Measurements from ENCODE around the gene NUTM1.
"Not testable (repeated sequence)": the region's sequence is repeated elsewhere in the genome, so short reads cannot be mapped to it uniquely, and the experiment has no call there.

Gene NUTM1

GRCh38 chr15:34362047-34362773, 19.1 kb downstream of the NUTM1 start:
- no peak overlapping the region for H3K4me3 ChIP-seq (ENCODE audit: low read depth, low read length)

DNA sequence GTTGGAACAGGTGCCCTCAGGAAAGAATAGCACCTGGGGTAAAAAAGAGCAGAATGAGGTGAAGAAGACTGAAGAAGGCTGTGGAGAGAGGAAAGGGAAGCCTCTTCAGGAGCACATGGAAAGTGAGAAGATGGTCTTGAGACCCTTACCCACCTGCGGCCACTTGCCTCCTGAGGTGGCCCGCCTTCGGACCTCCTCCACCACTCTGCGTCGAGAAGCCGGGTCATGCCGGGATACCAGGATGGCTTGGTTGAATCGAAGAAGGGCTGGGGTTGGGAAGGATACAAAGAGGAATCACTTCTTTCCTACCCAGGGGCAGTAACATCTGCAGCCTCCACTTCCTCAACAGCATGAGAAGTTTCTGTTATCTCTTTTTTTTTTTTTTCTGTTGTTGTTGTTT, 20.9 kb downstream of the NUTM1 start:
- no peak overlapping the region for H3K4me3 ChIP-seq (ENCODE audit: low read depth, low read length)

- H3K4me3 ChIP-seq (ENCODE audit: low read depth, low read length) = no peak overlapping the region
Observed at GRCh38 chr15:34365091-34365825, 22.1 kb downstream of the NUTM1 start.

DNA sequence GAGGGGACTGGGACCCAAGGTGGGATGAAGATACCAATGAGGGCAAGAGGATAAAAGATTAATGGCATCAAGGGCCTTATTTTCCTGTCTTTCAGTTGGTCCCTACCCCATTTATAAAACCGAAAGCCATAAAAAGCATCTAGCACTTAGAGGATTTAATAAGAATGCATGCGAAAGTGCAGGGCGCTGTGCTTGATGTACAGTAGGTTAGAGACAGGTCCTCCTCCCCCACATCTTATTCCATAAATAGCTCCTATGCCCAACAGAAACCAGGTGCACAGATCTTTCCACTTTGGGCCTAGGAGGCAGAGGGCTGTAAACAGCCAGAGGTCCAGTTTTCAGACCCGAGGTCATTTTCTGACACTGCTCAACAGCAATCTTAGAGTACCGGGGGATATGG, 22.7 kb downstream of the NUTM1 start:
- peak overlapping the region; percentile 46 for H3K4me3 ChIP-seq (ENCODE audit: low read depth, low read length)

- H3K4me3 ChIP-seq (ENCODE audit: low read depth, low read length) = peak overlapping the region; percentile 74
Observed at GRCh38 chr15:34366271-34367065, 23.4 kb downstream of the NUTM1 start.

DNA sequence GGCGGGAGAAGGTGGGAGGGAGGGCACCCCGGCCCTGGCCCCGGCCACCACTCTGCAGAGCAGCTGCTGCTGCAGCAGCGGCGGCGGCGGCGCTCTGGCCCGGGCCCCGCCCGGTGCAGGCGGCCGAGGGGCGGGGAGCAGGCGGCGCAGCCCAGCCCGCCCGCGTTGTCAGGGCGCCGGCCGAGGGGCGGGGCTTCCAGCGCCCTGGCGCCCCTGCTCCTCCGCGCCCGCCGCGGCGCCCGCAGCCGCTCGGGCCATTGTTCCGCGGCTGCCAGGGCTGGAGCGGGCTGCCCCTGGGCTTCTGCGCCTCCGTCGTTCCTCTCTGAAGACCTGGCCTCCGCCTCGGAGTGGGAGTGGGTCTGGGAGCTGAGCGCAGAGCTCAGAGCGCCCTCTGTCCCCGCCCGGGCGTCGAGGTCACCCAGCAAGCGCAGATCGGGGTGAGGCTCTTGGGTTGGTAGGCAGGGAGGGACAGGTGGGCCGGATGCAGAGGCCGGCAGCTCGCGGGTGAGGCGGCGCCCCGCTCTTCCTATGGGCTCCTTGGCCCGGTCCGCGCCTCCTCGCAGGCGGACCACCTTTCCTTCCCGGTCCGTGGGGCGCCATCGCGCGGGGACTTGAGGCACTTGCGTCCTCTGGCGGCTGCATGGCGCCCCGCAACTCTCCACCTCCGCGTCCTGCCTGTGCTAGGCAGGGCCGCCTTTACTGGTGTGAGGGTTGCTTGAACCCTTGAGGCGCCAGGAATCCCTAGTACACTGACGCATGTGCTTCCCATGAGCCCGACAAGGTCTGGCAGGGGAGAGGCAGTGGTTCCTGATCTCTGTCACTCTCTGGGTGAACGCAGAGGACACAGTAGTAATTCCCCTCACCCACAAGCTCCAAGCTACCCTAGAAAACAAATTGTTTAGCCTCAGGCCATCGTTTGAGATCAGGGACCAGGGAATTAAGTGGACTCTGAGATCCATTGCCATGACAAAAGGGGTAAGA, 24.3 kb downstream of the NUTM1 start, which contains the start of gene LPCAT4:
Gene LPCAT4, minus strand, starts transcription at position 96 of the 981 bp plus-strand sequence. CDS start 96 bp downstream, outside the sequence.
- peak within 1 kb of the TSS; percentile 74 for H3K4me3 ChIP-seq (ENCODE audit: low read depth, low read length)

GRCh38 chr15:34370129-34370528, 27.0 kb downstream of the NUTM1 start:
- H3K4me3 ChIP-seq (ENCODE audit: low read depth, low read length) = no peak overlapping the region

DNA sequence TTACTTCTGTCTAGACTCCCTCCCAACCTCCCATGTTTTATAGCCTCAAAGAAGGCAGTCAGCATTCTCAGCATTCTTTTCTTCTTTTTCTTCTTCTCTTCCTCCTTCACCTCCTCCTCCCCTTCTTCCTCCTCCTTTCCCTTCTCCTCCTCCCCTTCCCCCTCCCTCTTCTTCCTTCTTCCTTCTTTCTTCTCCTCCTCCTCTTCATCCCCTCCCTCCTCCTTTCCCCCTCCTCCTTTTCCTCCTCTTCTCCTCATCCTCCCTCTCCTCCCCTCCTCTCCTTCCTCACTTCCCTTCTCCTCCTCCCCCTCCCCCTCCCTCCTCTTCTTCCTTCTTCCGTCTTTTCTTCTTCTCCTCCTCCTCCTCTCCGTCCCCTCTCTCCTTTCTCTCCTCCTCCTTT, 27.5 kb downstream of the NUTM1 start:
- H3K4me3 ChIP-seq (ENCODE audit: low read depth, low read length) = no peak overlapping the region

GRCh38 chr15:34373951-34374350, 30.8 kb downstream of the NUTM1 start:
- H3K4me3 ChIP-seq (ENCODE audit: low read depth, low read length) = no peak overlapping the region

- no peak overlapping the region for H3K4me3 ChIP-seq (ENCODE audit: low read depth, low read length)
Observed at GRCh38 chr15:34374816-34375215, 31.7 kb downstream of the NUTM1 start.

DNA sequence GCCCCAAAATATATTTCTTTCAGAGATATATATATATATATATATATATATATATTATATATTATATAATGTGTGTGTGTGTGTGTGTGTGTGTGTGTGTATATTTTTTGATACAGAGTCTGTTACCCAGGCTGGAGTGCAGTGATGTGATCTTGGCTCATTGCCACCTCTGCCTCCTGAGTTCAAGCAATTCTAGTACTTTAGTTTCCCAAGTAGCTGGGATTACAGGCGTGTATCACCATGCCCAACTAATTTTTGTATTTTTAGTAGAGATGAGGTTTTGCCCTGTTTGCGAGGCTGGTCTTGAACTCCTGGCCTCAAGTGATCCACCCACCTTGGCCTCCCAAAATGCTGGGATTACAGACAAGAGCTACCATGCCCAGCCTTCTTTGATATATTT, 32.4 kb downstream of the NUTM1 start:
- H3K4me3 ChIP-seq (ENCODE audit: low read depth, low read length) = not testable (repeated sequence)

GRCh38 chr15:34376856-34377255, 33.7 kb downstream of the NUTM1 start:
- no peak overlapping the region for H3K4me3 ChIP-seq (ENCODE audit: low read depth, low read length)

DNA sequence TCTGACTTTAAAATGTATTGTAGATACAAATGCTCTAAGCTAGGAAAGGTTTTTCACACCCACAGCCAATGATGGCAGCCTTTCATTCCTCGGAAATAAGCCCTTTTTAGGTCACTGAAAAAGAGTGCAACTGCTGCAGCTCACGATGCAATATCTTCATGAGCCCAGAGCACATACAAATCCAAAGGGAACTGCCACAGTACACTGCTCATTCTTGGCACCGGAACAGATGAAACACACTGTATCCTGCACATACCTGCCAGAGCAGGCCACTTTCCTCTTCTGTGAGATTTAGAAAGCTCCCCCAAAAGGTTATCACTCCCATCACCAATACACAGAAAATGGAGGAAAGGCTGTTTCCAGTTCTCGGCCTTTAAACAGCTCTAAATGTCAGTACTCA, 37.4 kb downstream of the NUTM1 start:
- not testable (repeated sequence) for H3K4me3 ChIP-seq (ENCODE audit: low read depth, low read length)

- H3K4me3 ChIP-seq (ENCODE audit: low read depth, low read length) = not testable (repeated sequence)
Observed at GRCh38 chr15:34381829-34382521, 38.9 kb downstream of the NUTM1 start.

GRCh38 chr15:34389594-34390086, 46.5 kb downstream of the NUTM1 start:
- not testable (repeated sequence) for H3K4me3 ChIP-seq (ENCODE audit: low read depth, low read length)

- not testable (repeated sequence) for H3K4me3 ChIP-seq (ENCODE audit: low read depth, low read length)
Observed at GRCh38 chr15:34392981-34393380, 49.9 kb downstream of the NUTM1 start.

DNA sequence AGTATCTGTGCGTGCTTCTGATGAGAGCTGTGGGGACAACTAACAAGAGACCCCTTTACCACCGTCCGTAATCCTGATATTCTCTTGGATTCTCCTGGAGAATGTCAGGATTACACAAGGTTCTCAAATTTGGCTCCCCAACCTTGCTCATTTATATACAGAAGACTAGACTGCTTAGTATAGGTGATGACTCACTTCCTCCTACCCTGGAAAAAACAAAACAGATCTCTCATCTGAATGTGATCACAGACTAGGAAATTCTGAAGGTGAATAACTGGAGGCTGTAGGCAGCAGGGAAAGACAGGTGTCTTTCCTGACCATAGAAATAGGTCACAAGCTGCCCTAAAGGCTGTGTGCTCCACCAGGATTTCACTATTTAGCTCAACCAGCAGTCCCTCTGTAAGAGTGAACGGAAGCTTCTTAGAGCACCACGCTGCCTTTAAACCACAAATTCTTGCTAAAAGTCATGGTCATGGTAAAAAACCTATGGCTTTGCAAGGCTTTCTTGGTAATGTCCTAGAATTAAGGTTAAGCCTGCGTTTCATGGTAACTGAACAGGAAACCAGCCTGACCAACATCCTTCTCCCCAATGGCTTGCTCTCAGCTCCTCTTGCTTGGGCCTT, 54.6 kb downstream of the NUTM1 start:
- H3K4me3 ChIP-seq (ENCODE audit: low read depth, low read length) = not testable (repeated sequence)

GRCh38 chr15:34403160-34403598, 60.1 kb downstream of the NUTM1 start:
- H3K4me3 ChIP-seq (ENCODE audit: low read depth, low read length) = not testable (repeated sequence)

DNA sequence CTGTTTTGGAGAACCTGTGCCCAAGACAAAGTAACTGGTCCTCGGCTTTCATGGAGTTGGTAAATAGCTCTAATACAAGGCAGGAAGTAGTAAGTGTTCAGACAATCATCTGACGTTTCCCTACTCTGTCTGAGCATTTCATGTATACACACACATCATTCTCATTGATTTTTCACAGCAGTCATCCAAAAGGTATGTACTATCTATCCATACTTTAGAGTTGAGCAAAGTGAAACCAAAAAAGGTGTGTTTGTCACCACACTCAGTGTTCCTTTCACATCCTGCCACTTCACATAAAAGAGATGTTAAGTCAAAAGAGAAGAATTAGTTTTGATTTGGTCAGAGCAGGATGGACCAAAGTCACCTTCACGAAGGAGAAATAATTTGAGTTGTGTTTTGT, 60.8 kb downstream of the NUTM1 start:
- H3K4me3 ChIP-seq (ENCODE audit: low read depth, low read length) = not testable (repeated sequence)
